Activated CD8-positive, alpha-beta memory T cell treated with anti-CD3 and anti-CD28 coated beads, Interleukin-2, amount 50 U/mL, for 1 hour (primary cell): ENCODE data around the gene CASKIN2.
"Not testable (repeated sequence)": the region's sequence is repeated elsewhere in the genome, so short reads cannot be mapped to it uniquely, and the experiment has no call there.

ENCODE experiments used
- DNase-seq: peaks from one replicate; pipeline ENCODE4 v3.0.0-alpha.2; 2020; ENCODE audit errors: extremely low read depth

CASKIN2 gene

GRCh38 chr17:75523647-75524046 lies 8.3 kb upstream of the CASKIN2 start:
- DNase-seq = no peak

- DNase-seq = no peak
These were observed 6.8 kb upstream of the CASKIN2 start for GRCh38 chr17:75521951-75522727.

- no peak for DNase-seq
These were observed 6.0 kb upstream of the CASKIN2 start for GRCh38 chr17:75521290-75521689.

GRCh38 chr17:75520413-75520812 lies 5.1 kb upstream of the CASKIN2 start:
- DNase-seq = not testable (repeated sequence)

GRCh38 chr17:75518983-75519537 lies 3.7 kb upstream of the CASKIN2 start:
- no peak for DNase-seq

GRCh38 chr17:75518201-75518600 lies 2.9 kb upstream of the CASKIN2 start:
- peak; percentile 48 for DNase-seq

GRCh38 chr17:75517297-75517865 lies 2.0 kb upstream of the CASKIN2 start:
- DNase-seq = no peak

- no peak for DNase-seq
These were observed 1.4 kb upstream of the CASKIN2 start for GRCh38 chr17:75516619-75517296.

GRCh38 chr17:75516255-75516618 lies 900 bp upstream of the CASKIN2 start, which contains the start of gene TSEN54:
Gene TSEN54, plus strand, starts transcription at chr17:75516528. Its CDS starts 33 bp downstream, at chr17:75516561.
- peak; percentile 77 for DNase-seq

GRCh38 chr17:75514919-75515495 lies 330 bp downstream of the CASKIN2 start:
- DNase-seq = no peak

GRCh38 chr17:75514299-75514918 lies 928 bp downstream of the CASKIN2 start:
- no peak for DNase-seq

- no peak for DNase-seq
These were observed 1.7 kb downstream of the CASKIN2 start for GRCh38 chr17:75513641-75514000.

- no peak for DNase-seq
These were observed 2.3 kb downstream of the CASKIN2 start for GRCh38 chr17:75512926-75513640.

- DNase-seq = no peak
These were observed 3.4 kb downstream of the CASKIN2 start for GRCh38 chr17:75511610-75512575.

- DNase-seq = no peak
These were observed 4.1 kb downstream of the CASKIN2 start for GRCh38 chr17:75511270-75511609.

- DNase-seq = no peak
These were observed 5.6 kb downstream of the CASKIN2 start for GRCh38 chr17:75509528-75510258.

GRCh38 chr17:75508931-75509361 lies 6.4 kb downstream of the CASKIN2 start:
- DNase-seq = no peak

- DNase-seq = no peak
These were observed 7.3 kb downstream of the CASKIN2 start for GRCh38 chr17:75507733-75508719.
